ENCODE results near the gene BACH2.
"Not testable (repeated sequence)": the region's sequence is repeated elsewhere in the genome, so short reads cannot be mapped to it uniquely, and the experiment has no call there.

Gene BACH2

DNA sequence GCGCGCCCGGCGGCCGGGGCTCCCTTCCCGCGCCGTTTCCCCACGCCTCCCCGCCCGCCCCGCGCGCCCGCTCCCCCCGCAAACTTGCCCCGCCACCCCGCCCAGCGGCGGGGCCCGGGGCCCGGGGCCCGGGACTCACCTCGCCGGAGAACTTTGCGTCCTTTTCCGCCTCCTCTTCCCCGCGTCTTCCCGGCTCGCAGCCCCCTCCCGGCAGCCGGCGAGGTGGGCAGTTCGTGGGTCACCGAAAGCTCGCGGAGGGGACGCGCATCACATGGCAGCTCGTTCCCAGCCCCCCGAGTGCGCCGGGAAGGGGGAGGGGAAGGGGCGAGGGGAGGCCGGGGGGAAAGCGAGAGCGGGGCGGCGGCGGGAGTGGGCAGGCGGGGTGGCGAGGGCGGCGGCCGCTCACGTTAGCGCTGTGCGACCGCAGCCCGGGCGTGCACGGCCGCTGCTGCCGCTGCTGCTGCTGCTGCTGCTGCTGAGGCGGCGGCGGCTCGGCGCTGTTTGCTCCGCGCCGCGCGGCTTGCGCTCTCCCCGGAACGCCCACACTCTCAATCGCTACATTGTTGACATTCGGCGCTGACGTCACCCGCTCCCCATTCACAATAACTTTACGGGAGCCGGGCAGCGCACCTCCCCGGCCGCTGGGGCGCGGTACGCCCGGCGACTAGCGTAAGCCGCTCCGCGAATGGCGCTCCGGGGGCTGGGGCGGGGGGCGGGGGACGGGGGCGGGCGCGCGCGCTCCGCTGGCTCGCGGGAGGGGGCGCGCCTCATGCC is at the start of gene BACH2:
BACH2 (minus strand) TSS at position 503 of the 774 bp plus-strand sequence. CDS start 287,999 bp downstream, outside the sequence.
- DNase-seq, result peak; percentile 94 to 96

DNA sequence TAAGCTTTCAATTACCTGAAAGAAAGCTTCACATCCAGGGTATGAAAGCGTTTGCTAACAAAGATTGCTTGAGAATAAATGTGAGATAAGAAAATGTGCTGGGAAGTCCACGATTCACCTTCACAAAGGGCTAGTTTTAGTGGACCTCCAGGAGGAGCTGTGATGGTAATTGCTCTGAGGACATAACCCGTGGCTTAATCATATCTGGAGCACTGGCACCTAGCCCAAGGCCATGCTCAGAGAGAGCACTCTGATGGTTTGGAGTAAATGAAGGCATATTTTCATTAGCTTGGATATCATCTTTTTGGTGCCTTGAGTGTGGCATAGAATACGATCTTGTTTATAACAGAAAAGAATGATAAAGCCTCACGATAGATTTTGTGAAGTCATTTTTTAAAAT is 46.9 kb upstream of the BACH2 start:
- DNase-seq, result no peak

DNA sequence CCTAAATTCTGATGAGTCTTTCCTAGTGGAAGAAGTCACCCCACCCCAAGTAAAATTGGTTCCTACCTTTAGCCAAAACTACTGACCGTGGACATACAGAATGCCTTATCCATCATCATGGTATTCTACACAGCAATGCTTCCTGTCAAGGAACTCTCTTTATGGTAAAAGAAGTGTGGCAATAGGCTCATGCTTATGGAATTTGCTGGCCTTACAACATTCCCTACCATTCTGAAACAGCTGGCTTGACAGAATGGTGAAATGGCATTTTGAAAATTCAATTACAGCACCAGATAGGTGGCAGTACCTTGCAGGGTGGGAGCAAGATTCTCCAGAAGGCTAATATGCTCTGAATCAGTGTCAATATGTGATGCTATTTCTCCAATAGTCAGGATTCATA is 41.8 kb upstream of the BACH2 start:
- DNase-seq, result no peak

DNA sequence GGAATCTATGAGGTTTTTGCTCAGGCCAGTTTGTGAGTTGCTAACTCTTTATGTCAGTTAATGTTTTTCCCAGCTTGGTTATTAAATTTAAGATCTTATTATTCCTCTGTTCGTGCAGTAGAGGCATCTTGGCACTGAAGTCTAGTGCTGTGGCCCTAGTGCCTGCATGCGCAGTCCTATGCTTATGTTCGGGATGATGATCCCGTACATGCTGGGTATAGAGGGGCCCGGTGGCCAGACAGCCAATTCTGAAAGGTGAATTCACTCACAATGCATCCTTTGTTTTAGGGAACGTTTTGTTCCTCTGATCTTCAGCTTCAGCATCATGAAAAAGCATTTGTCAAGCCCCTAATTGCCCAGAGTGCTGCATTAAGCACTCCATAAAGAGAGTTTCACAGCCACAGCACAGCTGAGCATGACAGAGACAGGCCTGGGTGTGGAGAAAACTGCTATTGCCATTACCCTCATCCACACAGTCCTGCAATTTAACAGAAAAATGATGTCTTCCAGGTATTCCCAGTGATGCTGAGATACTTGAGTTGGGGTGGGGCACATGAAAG is 39.8 kb upstream of the BACH2 start:
- no peak for DNase-seq

DNA sequence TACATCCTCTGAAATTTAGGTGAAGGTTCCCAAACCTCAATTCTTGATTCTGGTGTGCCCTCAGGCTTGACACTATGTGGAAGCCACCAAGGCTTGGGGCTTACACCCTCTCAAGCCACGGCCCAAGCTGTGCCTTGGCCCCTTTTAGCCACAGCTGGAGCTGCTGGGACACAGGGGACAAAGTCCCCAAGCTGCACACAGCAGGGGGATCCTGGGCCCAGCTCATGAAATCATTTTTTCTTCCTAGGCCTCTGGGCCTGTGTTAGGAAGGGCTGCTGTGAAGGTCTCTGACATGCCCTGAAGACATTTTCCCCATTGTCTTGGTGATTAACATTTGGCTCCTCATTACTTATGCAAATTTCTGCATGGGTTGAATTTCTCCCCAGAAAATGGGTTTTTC is 37.3 kb upstream of the BACH2 start:
- no peak for DNase-seq

DNA sequence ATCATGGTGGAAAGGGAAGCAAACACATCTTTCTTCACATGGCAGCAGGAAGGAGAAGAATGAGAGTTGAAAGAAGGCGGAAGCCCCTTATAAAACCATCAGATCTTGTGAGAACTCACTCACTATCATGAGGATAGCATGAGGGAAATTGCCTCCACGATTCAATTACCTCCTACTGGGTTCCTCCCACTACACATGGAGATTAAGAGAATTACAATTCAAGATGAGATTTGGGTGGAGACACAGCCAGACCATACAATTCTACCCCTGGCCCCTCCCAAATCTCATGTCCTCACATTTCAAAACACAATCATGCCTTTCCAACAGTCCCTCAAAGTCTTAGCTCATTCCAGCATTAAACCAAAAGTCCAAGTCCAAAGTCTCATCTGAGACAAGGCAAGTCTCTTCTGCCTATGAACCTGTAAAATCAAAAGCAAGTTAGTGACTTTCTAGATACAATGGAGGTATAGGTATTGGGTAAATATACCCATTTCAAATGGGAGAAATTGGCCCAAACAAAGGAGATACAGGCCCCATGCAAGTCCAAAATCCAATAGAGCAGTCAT is 36.4 kb upstream of the BACH2 start:
- not testable (repeated sequence) for DNase-seq

DNA sequence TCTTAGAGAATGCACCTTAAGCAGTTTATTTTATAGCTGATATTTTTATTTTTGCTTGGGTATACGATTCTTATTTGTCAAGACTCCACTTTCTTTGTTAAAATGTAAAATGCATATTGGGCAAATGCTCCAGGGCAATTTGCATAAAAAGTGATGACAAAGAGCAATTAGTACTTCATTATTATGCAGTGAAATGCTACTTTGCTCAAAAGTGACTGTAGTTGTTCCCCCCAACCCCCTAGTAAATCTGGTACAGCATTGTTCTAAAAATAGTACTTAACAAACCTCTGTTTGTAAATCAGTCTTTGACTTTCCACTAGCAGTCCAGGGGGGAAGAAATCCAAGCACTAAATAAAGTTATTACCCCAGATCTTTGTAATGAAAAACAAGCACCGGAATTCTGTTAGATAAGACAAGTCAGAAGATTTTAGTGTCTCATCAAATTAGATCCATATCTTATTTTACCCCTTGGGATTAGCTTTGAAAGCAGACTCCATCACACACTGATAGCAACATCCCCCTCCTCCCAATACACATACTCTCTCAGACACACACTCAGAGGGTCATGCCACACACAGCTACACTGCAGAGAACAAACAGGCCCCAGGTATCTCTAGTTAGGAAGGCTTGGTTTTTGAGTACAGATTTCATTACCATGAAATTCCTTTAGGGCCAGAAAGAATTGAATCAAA is 32.9 kb upstream of the BACH2 start:
- no peak for DNase-seq

DNA sequence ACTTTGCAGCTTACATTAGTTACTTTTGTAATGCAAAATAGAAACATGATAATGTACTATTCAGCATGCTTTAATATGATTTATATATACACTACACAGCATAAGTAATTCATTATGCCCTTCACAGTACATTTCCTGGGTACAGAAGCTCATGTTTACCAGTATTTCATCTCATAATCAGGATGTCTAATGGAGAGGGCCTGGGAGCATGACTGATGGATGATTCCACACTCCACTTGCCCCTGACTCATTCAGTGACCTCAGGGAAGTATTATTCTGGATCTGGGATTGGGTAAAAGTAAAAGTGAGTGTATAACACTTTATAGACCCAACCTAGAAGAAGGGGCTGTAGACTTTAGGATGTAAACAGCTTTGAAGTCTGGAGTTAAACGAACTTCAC is 31.4 kb upstream of the BACH2 start:
- no peak for DNase-seq

DNA sequence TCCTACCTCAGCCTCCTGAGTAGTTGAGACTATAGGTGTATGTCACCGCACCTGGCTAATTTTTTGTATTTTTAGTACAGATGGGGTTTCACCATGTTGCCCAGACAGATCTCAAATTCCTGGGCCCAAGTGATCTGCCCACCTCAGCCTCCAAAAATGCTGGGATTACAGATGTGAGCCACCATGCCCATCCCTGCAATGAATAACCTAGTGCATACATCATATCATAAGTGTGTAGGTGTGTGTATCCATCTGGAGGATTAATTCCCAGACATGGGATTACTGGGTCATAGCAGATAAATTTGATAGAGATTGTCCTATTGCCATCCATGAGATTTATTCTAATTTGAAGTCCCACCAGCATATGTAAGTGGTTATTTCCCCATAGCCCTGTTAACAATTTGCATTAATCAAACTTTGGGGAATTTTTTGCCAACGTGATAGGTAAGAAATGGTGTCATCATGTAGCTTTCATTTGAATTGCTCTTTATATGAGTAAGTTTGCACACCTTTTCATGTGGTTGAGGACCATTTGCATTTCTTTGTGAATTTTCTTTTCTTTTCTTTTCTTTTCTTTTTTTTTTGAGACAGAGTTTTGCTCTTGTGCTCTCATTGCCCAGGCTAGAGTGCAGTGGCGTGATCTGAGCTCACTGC is 29.9 kb upstream of the BACH2 start:
- DNase-seq, result no peak

DNA sequence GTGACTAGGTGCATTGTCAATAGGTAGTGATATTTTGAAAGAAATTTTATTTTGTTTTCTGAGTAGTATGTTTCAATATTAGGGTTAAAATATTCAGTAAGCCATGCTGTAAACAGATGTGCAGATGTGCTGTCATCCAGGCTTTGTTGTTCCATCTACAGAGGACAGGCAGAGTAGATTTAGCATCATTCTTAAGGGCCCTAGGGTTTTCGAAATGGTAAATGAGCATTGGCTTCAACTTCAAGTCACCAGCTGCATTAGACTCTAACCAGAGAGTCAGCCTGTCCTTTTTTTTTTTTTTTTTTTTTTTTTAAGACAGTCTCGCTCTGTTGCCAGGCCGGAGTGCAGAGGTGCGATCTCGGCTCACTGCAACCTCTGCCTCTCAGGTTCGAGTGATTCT is 27.1 kb upstream of the BACH2 start:
- DNase-seq, result no peak

DNA sequence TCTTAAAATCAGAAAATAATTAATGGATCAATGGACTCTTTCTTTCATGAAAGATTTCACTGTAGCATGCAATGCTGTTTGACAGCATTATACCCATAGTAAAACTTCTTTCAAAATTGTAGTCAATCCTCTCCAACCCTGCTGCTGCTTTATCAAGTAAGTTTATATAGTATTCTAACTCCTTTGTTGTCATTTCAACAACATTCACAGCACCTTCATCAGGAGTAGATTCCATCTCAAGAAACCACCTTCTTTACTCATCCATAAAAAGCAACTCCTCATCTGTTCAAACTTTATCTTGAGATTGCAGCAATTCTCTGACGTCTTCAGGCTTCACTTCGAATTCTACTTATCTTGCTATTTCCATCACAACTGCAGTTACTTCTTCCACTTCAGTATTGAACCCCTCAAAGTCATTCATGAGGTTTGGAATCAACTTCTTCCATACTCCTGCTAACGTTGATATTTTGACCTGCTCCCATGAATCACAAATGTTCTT is 26.4 kb upstream of the BACH2 start:
- DNase-seq, result no peak

DNA sequence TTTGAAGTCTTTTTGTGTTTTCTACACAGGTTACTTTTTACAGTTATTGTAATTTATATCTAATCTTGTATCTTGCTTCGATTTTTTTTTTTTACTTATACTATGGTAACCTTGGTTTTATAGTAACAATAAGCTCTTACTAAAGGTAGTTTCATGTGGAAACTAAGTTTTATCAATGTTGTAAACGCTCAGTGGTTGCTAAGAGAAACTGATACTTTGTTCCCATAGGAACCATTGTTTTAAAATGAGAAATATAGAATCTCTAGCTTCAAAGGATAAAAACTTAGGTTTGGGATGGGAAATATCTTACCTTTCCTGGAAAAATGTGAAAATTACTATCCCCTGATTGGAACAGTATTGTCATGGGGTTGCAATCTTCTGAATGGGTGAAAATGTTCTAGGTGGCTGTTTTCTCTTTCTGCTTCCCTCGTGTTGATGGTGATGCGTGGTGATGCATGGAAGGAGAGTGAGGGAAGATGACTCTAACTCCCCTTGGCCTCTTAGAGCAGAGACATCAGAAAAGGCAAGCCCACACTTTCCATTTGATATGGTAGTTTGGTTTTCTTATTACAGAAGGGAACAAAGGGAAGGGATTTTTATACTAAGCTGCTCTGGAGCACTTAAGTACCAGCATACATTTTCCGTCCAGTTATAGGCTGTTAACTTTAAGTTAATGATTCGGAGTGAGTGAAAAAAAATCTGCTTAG is 23.5 kb upstream of the BACH2 start:
- DNase-seq, result peak; percentile 26 to 41

DNA sequence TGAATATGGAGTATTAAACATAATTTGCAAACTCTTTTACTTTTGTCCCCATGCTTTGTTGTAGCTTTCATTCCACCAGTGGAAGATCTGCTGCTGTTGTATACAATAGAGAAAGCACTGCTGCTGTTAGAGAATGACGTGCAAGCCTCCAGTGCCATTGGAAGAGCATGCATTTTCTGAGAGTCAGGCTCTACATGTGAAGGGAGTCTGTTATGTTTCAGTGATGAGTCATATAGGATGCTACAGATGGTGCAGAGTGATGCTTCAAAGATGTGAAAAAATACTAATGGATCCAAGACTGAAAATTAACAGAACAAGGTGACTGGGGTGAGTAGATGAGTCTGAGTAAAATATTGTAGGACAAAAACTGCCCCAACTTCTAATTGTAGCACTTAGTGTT is 22.4 kb upstream of the BACH2 start:
- DNase-seq, result no peak

DNA sequence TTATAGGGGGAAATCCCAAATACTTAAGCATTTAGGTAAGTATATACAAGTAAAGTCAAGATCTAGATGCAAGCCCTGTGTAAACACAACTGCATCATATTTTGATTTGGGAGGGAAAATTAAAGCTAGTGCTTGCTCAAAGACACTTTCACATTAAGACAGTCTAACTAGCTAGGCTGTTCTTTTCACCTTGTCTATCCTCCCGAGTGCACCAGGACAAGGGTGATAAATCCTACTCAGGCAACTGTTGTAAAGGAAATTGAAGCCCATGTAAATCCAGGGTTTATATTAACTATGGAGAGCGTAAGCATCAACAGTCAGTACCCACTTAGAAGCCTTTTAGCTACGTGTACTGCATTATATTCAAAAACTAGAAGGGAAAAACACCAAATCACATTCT is 19.3 kb upstream of the BACH2 start:
- no peak for DNase-seq

DNA sequence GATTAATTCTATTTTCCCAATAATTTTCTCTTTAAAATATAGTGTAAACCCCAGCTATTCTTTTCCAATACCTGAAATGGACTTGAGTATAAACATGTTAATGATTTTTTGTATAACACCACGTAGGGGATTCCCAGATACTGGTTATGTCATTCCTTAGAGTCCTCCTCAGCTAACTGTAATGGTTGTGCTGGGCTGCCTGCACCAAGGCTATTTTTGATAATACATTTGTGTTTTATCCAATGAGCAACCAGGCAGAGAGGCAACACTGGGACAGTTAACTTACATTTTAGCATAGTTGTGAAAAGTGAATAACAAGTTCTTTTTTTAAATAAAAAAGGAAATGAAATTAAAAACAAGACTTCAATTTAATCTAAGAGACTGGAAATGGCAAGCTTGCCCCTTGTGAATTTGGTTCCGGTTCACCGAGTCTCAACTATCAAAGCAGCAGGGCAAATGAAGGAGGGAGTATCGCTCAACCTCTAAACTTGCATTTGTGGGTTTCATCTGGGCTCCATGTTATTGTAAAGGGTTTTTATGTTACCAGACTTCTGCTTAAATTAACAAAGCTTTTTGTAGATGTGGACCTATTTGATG is 18.8 kb upstream of the BACH2 start:
- no peak for DNase-seq

DNA sequence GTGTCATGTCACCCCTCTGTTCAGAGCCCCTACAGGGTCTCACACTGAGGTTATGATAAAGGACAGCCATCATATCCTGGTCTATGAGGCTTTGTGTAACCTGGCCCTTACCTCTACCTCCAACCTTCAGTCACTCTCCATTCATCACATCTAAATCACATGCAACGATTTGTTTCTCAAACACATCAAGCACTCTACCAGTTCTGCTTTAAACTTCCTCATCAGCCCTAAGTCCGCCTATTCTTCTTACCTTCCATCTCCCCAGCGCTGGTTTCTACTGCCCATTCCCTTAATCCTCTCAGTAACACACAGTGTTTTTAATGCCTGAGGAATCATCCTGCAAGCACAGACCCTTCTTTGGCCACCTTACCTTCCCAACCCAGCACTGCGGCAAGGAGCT is 17.9 kb upstream of the BACH2 start:
- DNase-seq, result no peak

DNA sequence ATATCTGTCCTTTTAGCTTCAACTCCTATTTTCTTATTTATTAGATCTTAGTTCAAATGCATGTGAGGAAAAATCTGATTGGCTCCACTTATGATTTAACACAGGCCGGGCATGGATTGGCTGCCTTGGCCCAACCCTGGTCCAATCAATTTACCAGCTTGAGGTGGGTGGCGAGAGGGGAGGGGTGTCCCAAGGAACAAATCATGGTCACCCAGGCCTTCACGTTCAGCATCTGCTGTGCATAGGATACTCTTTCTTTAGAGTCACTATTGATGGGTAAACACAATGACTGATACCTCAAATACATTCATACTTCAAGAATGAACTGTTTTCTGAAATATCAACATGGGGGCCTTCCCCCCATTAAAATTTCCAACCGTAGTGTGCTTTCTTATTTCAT is 14.9 kb upstream of the BACH2 start:
- no peak for DNase-seq

DNA sequence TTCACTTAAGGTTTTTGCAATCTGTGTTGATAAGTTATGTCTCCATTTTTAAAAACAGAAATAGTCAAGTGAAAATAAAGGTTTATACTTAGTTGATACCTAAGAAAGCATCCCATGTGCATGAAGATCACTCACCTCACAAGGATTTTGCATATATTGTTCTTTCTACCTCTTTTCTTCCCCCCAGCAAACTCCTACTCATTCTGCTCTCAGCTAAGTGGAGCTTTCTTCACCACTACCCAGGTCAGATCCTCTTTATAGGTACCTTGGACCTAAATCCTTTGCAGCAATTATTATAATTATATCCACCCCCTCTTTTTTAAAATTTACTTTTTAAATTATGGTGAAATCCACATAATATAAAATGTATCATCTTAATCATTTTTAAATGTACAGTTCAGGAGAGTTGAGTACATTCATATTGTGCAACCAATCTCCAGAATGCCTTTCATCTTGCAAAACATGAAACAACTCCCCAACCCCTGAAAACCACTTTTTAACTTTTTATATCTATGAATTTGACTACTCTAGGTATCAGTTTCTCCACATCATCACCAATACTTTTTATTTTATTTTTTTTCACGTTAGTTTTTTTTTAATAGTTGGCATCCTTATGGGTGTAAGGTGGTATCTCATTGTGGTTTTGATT is 9.3 kb upstream of the BACH2 start:
- DNase-seq, result no peak

DNA sequence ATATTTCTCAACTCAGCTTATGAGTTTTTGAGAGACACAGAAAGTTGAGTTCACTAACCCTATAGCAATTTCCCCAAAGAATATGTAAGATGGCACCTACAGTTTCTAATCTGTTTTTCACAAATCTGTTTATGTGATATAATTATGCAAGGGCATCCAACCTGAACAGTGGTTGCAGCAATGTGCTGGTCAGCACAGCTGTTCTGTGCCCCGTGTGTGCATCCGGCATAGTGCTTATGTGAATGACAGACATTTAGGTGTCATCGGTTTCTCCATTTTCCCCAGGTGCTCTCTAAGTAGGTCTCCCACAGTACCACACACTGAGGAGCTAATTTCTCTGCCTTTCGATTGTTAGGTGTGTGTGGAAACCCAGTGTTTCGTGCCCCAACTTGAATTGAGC is 7.7 kb upstream of the BACH2 start:
- DNase-seq, result no peak

DNA sequence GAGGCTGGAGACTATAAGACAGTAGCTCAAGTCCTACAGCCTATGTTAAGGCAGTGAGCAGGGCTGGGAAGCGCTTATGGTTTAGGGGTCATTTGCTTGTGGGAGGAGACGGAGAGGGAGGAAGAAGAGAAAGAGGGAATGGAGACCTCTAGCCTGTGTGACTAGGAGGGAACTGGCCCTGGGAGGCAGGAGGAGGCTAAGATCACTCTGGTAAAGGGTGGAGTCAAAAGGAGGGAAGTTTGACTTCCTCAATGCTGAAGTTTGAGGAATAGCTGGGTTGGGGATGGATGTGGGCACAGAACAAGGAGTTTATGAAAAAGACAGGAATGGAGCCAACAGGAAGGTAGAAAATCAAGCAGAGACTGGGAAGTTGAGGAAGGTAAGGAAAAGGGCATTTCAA is 6.4 kb upstream of the BACH2 start:
- DNase-seq, result no peak

DNA sequence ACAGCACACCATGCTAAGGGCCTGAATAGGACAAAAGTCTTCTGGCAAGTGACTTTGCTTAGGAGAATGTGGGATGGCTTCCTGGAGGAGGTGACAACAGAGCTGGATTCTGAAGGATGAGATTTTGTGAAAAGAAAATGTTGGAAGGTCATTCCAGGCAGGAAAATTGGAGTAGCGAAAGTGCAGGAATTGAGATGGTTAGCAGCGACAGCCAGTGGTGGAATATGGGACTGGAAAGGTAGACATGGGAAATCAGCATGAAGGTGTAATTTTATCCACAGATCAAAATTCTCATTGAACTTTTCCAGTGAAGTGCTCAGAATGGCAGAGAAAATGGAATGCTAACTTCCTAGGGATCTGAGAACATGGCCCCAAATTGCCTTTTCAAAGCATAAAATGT is 5.7 kb upstream of the BACH2 start:
- no peak for DNase-seq

DNA sequence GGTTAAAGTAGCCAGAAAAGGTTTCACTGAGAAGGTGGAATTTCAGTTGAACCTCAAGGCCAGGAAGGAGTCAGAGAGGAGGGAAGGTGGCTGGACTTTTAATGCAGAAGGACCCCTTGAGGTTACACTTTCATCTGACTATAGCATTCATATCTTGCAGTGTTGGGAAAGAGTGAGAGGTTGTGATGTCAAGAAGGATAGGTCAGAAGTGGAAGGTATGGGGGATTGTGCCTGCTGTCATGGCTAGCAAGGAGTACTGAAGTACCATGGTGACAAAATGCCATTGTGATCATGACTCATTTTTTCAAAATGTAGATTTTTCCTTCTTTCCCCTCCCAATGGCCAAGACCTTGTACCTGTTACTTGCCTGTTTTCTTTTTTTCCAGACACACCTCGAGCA is 5.2 kb upstream of the BACH2 start:
- no peak for DNase-seq
